ENCODE data around the gene RNF113B. TPM values are rescaled to one million over a fixed set of nuclear protein-coding genes. Genes with fewer than 3 reads are reported as not detected.
A peak's percentile ranks its signal among the peaks of the same experiment; 100 is the strongest.

RNF113B gene
- polyA plus RNA-seq, 2 of the 4 experiments (the other 2 are of a cell fraction), result not detected

DNA sequence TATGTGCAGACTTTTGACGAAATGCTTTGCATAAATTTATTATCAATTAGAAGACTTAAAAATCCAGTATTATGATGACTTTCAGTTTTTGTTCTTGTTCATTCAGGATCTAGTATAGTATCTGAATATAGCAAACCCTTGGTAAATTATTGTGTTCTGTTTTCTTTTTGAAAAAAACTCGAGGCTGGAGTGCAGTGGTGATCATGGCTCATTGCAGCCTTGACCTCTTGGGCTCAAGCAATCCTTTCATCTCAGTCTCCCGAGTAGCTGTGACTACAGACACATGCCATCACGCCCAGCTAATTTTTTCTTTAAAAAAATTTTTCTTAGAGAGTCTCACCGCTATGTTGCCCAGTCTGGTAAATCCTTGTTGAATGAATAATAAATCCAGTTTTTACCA lies 29.5 kb downstream of the RNF113B start:
- Histone ChIP-seq H3K4me2 (no peak overlapping the region), H3K4me1 (peaks cover 18% of the 10 kb centered on the region; the same call in 2 of the 3 replicates), H3K27ac (no peak overlapping the region), H3K9me3 (no peaks in the 10 kb centered on the region), H3K4me3 (no peak overlapping the region)
- ATAC-seq (no peak), FAIRE-seq (no peak), DNase-seq (ENCODE audit: low read depth in 1 of 2, low spot score in 1 of 2) (no peak)
- 59% methylated on average over 5 of the region's 5 CpGs for WGBS (ENCODE audit: missing lambda C conversion rate)
- CTCF ChIA-PET, result no interaction called here
- TF ChIP-seq, protein P1, sequence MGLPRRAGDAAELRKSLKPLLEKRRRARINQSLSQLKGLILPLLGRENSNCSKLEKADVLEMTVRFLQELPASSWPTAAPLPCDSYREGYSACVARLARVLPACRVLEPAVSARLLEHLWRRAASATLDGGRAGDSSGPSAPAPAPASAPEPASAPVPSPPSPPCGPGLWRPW (IDR thresholded peaks at IDR 0.05), result no peak
- TF ChIP-seq NFE2L2 (conservative IDR thresholded peaks at IDR 0.05; ENCODE audit: low read length) (no peak), CHD2 (IDR thresholded peaks at IDR 0.05; ENCODE audit: low read length, partially characterized antibody) (no peak), FOXS1 (CRISPR knock-in tag; IDR thresholded peaks at IDR 0.05) (no peak), EP300 (IDR thresholded peaks at IDR 0.05) (no peak), PHF8 (IDR thresholded peaks at IDR 0.05; ENCODE audit: borderline replicate concordance, low read depth) (no peak), TFCP2L1 (CRISPR knock-in tag; IDR thresholded peaks at IDR 0.05) (no peak), FOSL2 (IDR thresholded peaks at IDR 0.05) (no peak), FOSL2 (CRISPR knock-in tag; IDR thresholded peaks at IDR 0.05) (no peak), EHMT2 (IDR thresholded peaks at IDR 0.05; ENCODE audit: low read depth) (no peak), NPAS2 (CRISPR knock-in tag; IDR thresholded peaks at IDR 0.05; ENCODE audit: borderline replicate concordance) (no peak), JUN (IDR thresholded peaks at IDR 0.05) (no peak), RFX5 (IDR thresholded peaks at IDR 0.05) (no peak), HOXA7 (CRISPR knock-in tag; IDR thresholded peaks at IDR 0.05) (no peak)
- TF ChIP-seq, protein P2, sequence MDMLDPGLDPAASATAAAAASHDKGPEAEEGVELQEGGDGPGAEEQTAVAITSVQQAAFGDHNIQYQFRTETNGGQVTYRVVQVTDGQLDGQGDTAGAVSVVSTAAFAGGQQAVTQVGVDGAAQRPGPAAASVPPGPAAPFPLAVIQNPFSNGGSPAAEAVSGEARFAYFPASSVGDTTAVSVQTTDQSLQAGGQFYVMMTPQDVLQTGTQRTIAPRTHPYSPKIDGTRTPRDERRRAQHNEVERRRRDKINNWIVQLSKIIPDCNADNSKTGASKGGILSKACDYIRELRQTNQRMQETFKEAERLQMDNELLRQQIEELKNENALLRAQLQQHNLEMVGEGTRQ (IDR thresholded peaks at IDR 0.05), result no peak
- POLR2A ChIA-PET, result no interaction called here

DNA sequence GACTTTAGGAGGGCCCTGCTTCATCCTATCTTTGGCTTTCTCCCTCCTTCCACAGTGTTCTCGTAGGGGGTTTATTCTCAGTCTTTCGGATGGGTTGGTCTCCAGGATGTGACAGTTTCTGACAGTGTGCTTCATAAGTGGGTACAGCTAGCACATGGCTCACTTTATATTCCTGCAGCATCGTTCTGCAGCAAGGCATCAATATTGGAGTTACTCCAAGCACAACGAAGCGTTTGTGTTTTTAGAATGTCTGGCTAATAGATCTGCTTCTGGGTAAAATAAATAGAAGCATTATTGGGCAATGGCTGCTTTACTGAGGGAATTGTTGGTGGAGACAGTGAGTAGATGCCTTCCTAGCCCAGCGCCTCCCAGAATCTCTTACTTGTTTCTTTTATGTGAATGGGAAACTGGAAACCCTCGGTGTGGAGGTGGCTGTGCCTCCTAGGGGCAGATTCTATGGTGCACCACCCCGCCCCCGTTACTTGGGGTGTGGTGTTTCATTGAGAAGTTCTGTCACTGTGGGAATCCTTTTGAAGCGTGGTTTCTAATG lies 32.2 kb downstream of the RNF113B start:
- CTCF ChIA-PET, result interaction anchor here (0.6 kb wide), 1 partner anchor 33 kb away, joined by 3 read pairs; no protein-coding TSS in a partner anchor
- ATAC-seq, result peak in 1 of 2 experiments; percentile 40; a peak in 2 of 6 replicates
- Histone ChIP-seq H3K27ac (no peak overlapping the region), H3K9me3 (no peaks in the 10 kb centered on the region), H3K4me3 (no peak overlapping the region), H3K4me1 (peaks cover 18% of the 10 kb centered on the region; the same call in 2 of the 3 replicates), H3K4me2 (peak overlapping the region; percentile 81)
- peak in 1 of 2 experiments; percentile 19 for DNase-seq (ENCODE audit: low read depth in 1 of 2, low spot score in 1 of 2)
- 66% methylated on average over 10 of the region's 10 CpGs for WGBS (ENCODE audit: missing lambda C conversion rate)
- FAIRE-seq, result no peak
- TF ChIP-seq KDM1A (IDR thresholded peaks at IDR 0.05; ENCODE audit: low read depth) (no peak), SMC3 (IDR thresholded peaks at IDR 0.05) (no peak), CHD4 (IDR thresholded peaks at IDR 0.05; ENCODE audit: borderline replicate concordance) (no peak)
- POLR2A ChIA-PET, result no interaction called here

DNA sequence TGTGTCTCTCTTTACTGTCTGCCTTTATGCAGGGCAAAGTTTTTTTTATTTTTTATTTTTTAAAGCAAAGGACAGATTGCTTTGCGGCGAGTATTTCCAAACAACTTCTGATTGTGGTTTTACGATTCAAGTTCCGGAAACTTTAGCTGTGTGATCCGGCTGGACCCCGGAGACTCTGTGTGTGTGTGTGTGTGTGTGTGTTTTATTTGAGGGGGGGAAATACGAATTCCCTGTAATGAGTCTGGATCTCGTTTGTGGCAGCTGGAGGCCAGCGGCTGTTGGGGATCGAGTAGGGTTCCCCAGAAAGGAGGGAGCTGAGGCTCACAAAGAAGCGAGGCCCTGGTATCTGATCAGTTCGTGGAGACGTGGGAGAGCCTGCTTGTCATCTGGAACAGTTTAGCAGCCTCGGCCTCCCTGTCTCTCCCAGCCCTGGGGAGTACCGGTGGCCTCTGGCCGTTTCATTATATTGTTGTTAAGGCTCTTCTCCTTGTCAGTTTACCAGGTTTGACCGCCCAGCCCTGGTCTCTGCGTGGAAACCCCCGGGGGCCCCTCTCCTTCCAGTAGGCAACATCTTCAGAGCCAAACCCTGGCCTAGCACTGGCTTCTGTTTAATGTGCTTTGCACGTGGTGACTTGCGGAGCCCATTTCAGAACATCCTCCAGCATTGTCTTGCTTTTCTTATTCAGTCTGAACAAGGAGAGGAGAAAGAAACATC lies 32.9 kb downstream of the RNF113B start:
- ChIA-PET CTCF (interaction anchor here (0.5 to 1.1 kb wide), 3 partner anchors 34 to 286 kb away, joined by 3 to 6 read pairs (median 3); no protein-coding TSS in a partner anchor), POLR2A (no interaction called here)
- 37% methylated on average over 21 of the region's 21 CpGs for WGBS (ENCODE audit: missing lambda C conversion rate)
- no peaks in the 10 kb centered on the region for H3K9me3 ChIP-seq
- H3K27ac ChIP-seq, result peak overlapping the region; percentile 86 to 91
- no peak for FAIRE-seq
- ATAC-seq, result peak in 1 of 2 experiments; percentile 10; a peak in 2 of 6 replicates
- TF ChIP-seq HEYL (CRISPR knock-in tag; IDR thresholded peaks at IDR 0.05) (no peak), RNF2 (IDR thresholded peaks at IDR 0.05; ENCODE audit: borderline replicate concordance, low read depth) (no peak), CHD2 (IDR thresholded peaks at IDR 0.05; ENCODE audit: low read length, partially characterized antibody) (no peak), JUN (IDR thresholded peaks at IDR 0.05) (no peak), HOXB5 (CRISPR knock-in tag; IDR thresholded peaks at IDR 0.05) (no peak), KDM5A (IDR thresholded peaks at IDR 0.05) (no peak), EHF (CRISPR knock-in tag; IDR thresholded peaks at IDR 0.05) (no peak), FOSB (CRISPR knock-in tag; IDR thresholded peaks at IDR 0.05) (no peak), SREBF2 (IDR thresholded peaks at IDR 0.05) (no peak), ESRRA (IDR thresholded peaks at IDR 0.05; ENCODE audit: borderline replicate concordance, low read length) (no peak), JUNB (IDR thresholded peaks at IDR 0.05) (no peak), NR3C1 (IDR thresholded peaks at IDR 0.05) (no peak), RARB (CRISPR knock-in tag; IDR thresholded peaks at IDR 0.05) (no peak), POLR2A (IDR thresholded peaks at IDR 0.05; ENCODE audit: low read length) (no peak), BHLHE40 (IDR thresholded peaks at IDR 0.05; ENCODE audit: low read depth, low read length) (no peak), FOXS1 (CRISPR knock-in tag; IDR thresholded peaks at IDR 0.05) (no peak)
- TF ChIP-seq, protein P3, sequence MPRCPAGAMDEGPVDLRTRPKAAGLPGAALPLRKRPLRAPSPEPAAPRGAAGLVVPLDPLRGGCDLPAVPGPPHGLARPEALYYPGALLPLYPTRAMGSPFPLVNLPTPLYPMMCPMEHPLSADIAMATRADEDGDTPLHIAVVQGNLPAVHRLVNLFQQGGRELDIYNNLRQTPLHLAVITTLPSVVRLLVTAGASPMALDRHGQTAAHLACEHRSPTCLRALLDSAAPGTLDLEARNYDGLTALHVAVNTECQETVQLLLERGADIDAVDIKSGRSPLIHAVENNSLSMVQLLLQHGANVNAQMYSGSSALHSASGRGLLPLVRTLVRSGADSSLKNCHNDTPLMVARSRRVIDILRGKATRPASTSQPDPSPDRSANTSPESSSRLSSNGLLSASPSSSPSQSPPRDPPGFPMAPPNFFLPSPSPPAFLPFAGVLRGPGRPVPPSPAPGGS (IDR thresholded peaks at IDR 0.05), result no peak
- TF ChIP-seq, protein P4, sequence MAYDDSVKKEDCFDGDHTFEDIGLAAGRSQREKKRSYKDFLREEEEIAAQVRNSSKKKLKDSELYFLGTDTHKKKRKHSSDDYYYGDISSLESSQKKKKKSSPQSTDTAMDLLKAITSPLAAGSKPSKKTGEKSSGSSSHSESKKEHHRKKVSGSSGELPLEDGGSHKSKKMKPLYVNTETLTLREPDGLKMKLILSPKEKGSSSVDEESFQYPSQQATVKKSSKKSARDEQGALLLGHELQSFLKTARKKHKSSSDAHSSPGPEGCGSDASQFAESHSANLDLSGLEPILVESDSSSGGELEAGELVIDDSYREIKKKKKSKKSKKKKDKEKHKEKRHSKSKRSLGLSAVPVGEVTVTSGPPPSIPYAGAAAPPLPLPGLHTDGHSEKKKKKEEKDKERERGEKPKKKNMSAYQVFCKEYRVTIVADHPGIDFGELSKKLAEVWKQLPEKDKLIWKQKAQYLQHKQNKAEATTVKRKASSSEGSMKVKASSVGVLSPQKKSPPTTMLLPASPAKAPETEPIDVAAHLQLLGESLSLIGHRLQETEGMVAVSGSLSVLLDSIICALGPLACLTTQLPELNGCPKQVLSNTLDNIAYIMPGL (CRISPR knock-in tag; IDR thresholded peaks at IDR 0.05; ENCODE audit: borderline replicate concordance), result no peak
- H3K4me2 ChIP-seq, result peak overlapping the region; percentile 81
- no peak for DNase-seq (ENCODE audit: low read depth in 1 of 2, low spot score in 1 of 2)
- H3K4me1 ChIP-seq, result peaks cover 18% of the 10 kb centered on the region; the same call in 2 of the 3 replicates
- H3K4me3 ChIP-seq, result peak overlapping the region; percentile 96
